Neural crest cell (in vitro differentiated cells): ENCODE results near the gene RBM19. TPM values are rescaled to one million over a fixed set of nuclear protein-coding genes. Genes with fewer than 3 reads are reported as not detected.

Experiments used
- DNase-seq: peaks from one replicate; pipeline ENCODE4 v3.0.0; 2021; ENCODE audit warnings: low read depth, mixed read lengths, low spot score
- H3K27ac Mint-ChIP-seq: one replicate; pipeline ENCODE4 v1.8.0; 2021; ENCODE audit warnings: mild to moderate bottlenecking, mixed read lengths; ENCODE audit not compliant: unreplicated experiment
- H3K27me3 Mint-ChIP-seq: 2 replicates; pipeline ENCODE4 v1.8.0; 2021; ENCODE audit warnings: low read depth, mild to moderate bottlenecking, mixed read lengths
- H3K36me3 Mint-ChIP-seq: 2 replicates; pipeline ENCODE4 v1.8.0; 2021; ENCODE audit warnings: low read depth, mild to moderate bottlenecking, mixed read lengths
- H3K4me1 Mint-ChIP-seq: 2 replicates; pipeline ENCODE4 v1.8.0; 2021; ENCODE audit warnings: mixed read lengths
- H3K4me3 Mint-ChIP-seq: one replicate; pipeline ENCODE4 v1.8.0; 2021; ENCODE audit warnings: mild to moderate bottlenecking, mixed read lengths
- H3K9me3 Mint-ChIP-seq: 2 replicates; pipeline ENCODE4 v1.8.0; 2021; ENCODE audit warnings: mixed read lengths
- CTCF ChIP-seq: fragments of 200-600 bp; sonication (generic); conservative IDR thresholded peaks from 2 replicates; pipeline ENCODE4 v1.5.0; 2021; ENCODE audit warnings: antibody characterized with exemption, mild to moderate bottlenecking
- total RNA-seq: library from RNA; stranded (reverse); gene quantifications from 2 replicates; pipeline ENCODE4 v1.2.1, GENCODE V29; 2021

RBM19 gene
- total RNA-seq, 1 donor from 2014 or later = 42.6 TPM

- peaks cover 20% of the 10 kb centered on the region for H3K4me1 Mint-ChIP-seq
- no peaks in the 10 kb centered on the region for H3K36me3 Mint-ChIP-seq
- no peak for TF ChIP-seq CTCF
- H3K9me3 Mint-ChIP-seq = no peaks in the 10 kb centered on the region
- H3K27ac Mint-ChIP-seq = no peak overlapping the region
- no peak for DNase-seq
- H3K27me3 Mint-ChIP-seq = no peaks in the 10 kb centered on the region
- no peak overlapping the region for H3K4me3 Mint-ChIP-seq
Observed at GRCh38 chr12:113855998-113856397, 110.1 kb downstream of the RBM19 start.

DNA sequence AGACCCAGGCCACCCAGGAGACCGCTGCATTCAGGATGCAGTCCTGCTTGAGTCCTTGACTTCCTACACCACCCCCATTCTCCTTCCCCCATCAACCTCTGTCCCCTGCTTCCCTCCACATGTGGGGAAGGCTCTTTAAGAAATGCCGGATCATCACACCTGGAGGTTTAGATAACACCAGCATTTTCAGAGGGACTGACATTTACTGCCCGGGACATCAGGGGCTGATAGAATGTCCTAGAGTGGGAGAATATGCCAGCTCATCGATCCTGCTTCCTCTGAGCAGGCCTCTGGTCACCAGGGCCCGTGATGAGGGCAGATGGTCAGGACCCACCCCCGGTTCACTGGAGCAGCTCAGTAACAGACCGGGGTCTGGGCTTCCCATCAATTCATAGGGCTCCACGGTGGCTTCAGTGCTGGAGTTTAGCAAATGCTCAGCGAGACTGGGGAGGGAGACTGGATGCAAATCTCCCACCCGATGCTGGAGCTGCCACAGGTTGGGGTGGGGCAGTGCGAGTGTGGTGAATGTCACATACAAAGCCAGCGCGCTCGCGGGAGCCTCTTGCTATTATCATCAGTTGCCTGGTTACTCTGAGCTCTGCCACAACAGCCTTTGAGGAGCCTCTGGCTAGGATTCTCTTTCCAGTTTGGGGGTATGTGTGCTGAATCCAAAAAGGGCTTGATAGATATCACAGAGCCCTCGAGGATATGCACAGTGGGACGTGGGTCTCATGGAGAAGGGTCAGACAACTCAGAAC is 111.6 kb downstream of the RBM19 start:
- no peak for TF ChIP-seq CTCF
- no peaks in the 10 kb centered on the region for H3K9me3 Mint-ChIP-seq
- DNase-seq = peak; percentile 9
- H3K27me3 Mint-ChIP-seq = no peaks in the 10 kb centered on the region
- no peak overlapping the region for H3K4me3 Mint-ChIP-seq
- peaks cover 18% of the 10 kb centered on the region for H3K4me1 Mint-ChIP-seq
- H3K36me3 Mint-ChIP-seq = no peaks in the 10 kb centered on the region
- peak overlapping the region; percentile 58 for H3K27ac Mint-ChIP-seq

GRCh38 chr12:113853491-113853890 is 112.6 kb downstream of the RBM19 start:
- Mint-ChIP-seq H3K9me3 (no peaks in the 10 kb centered on the region), H3K4me1 (peaks cover 14% of the 10 kb centered on the region), H3K36me3 (no peaks in the 10 kb centered on the region), H3K27me3 (no peaks in the 10 kb centered on the region), H3K27ac (no peak overlapping the region), H3K4me3 (no peak overlapping the region)
- no peak for TF ChIP-seq CTCF
- DNase-seq = no peak

DNA sequence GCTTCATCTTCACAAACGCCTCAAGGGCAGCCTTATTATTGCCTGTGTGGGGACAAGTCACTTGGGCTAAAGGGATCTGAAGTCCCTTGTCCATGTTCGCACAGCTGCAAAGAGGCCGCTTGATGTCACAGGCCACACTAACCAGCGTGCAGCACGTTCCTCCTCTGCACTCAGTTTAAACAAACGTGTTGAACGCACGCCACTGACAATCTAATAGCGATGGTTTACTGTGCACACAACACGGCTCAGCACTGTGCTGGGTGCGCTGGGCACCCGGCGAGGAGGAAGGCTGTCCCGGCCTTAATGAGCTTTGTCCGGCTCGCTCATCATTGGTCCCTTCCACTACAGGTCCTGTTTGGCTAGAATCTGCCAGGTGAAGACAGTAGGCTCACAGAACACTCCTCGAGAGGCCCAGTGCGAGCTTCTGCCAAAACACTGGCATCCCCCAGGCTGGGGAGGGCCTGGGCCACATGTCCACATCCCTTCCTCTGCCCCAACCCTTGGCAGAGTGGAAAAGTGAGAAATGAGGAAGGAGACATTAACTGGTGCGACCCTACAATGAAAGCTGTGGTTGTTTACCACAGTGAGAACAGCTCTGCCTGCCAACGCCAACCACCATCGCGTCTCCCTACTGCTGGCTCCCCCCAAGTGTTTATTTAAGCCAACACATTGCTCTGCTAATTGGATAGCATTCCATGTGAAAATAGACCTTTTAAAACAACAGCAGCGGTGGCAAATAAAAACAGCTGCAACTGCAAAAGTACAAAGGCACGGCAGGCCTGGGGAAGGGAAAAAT is 113.2 kb downstream of the RBM19 start:
- Mint-ChIP-seq H3K4me1 (peaks cover 14% of the 10 kb centered on the region), H3K27me3 (no peaks in the 10 kb centered on the region), H3K27ac (no peak overlapping the region), H3K36me3 (no peaks in the 10 kb centered on the region), H3K9me3 (no peaks in the 10 kb centered on the region), H3K4me3 (no peak overlapping the region)
- TF ChIP-seq CTCF = no peak
- DNase-seq = no peak

GRCh38 chr12:113852264-113852663 is 113.9 kb downstream of the RBM19 start:
- Mint-ChIP-seq H3K27ac (peak overlapping the region; percentile 12), H3K9me3 (no peaks in the 10 kb centered on the region), H3K4me1 (peaks cover 14% of the 10 kb centered on the region), H3K36me3 (no peaks in the 10 kb centered on the region), H3K4me3 (no peak overlapping the region), H3K27me3 (no peaks in the 10 kb centered on the region)
- TF ChIP-seq CTCF = no peak
- DNase-seq = no peak
